ENCODE measurements around the gene CD3G. TPM values are rescaled to one million over a fixed set of nuclear protein-coding genes. Genes with fewer than 3 reads are reported as not detected.

Gene CD3G
- total and polyA plus RNA-seq, 11 donors: 0.10 to 4.3 (median 0.40) TPM; not detected in 4

GRCh38 chr11:118397448-118397847 lies 53.3 kb downstream of the CD3G start:
- TF ChIP-seq POLR2A (IDR thresholded peaks at IDR 0.05): no peak
- no peak for TF ChIP-seq CTCF (IDR thresholded peaks at IDR 0.05)
- H3K27me3 ChIP-seq: no peaks in the 10 kb centered on the region
- H3K4me1 ChIP-seq: peaks cover 0 to 20% (median 7%) of the 10 kb centered on the region in 12 donors
- intact Hi-C loops (cut with DNase I): loop anchor here in 1 of 10 donors (5.0 kb wide), 1 partner anchor 365 kb away; no protein-coding TSS in a partner anchor
- no peak overlapping the region for H3K27ac ChIP-seq
- no peak overlapping the region for H3K4me3 ChIP-seq
- no peaks in the 10 kb centered on the region for H3K9me3 ChIP-seq
- no peak for ATAC-seq
- DNase-seq: no peak
- H3K36me3 ChIP-seq: peaks cover 0 to 70% (median 53%) of the 10 kb centered on the region in 9 donors

DNA sequence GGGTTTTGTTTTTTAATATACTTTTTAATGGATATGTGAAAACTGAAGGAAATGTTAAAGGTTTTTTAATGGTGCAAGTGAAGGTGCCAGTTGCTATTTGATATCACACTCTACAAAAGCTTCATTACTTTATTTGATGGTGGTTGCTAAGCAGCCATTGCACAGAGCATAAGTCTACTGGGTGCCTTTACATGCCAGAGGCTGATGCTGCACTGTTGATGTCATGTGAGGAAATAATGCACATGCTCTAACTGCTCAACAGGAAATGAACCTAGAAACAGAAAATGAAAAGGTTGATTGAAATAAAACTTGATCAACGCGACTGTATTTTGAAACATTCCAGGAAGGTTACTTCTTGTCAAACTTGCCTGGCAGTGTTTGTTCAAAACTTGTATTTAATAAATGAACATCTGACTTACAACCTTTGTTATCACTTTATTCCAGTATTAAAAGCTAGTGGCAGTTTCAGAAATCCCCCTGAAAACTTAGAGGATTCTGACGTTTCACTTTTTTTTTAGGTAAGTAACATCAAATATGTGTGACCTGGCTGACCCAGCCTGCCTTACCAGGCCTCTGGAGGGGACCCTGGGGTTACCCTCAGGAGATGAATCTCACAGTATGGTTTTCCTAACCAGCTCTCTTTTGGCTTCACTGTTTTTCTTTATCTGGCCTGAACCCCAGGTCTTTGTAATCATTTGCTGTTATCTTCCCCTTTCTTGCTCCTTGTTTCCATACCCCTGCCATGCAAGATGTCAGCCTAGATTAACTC lies 54.8 kb downstream of the CD3G start:
- H3K4me1 ChIP-seq: peaks cover 0 to 35% (median 22%) of the 10 kb centered on the region in 12 donors
- no peak for TF ChIP-seq POLR2A (IDR thresholded peaks at IDR 0.05)
- TF ChIP-seq CTCF (IDR thresholded peaks at IDR 0.05): no peak
- H3K27me3 ChIP-seq: no peaks in the 10 kb centered on the region
- ATAC-seq (no peak), DNase-seq (no peak)
- peaks cover 0 to 55% (median 37%) of the 10 kb centered on the region in 9 donors for H3K36me3 ChIP-seq
- no peaks in the 10 kb centered on the region for H3K9me3 ChIP-seq
- peak overlapping the region in 2 of 12 donors; percentile 89 to 94 for H3K27ac ChIP-seq
- intact Hi-C loops (cut with DNase I): loop anchor here in 1 of 10 donors (5.0 kb wide), 1 partner anchor 363 kb away; no protein-coding TSS in a partner anchor
- WGBS, 4 donors: 60 to 76% (median 63%) methylated on average over 3 of the region's 3 CpGs
- no peak overlapping the region for H3K4me3 ChIP-seq

- peak in 5 of 12 donors; percentile 11 to 39 (median 36) for TF ChIP-seq CTCF (IDR thresholded peaks at IDR 0.05)
- peak in 1 of 2 donors; percentile 68 for TF ChIP-seq POLR2A (IDR thresholded peaks at IDR 0.05)
- no peaks in the 10 kb centered on the region for H3K9me3 ChIP-seq
- peak within 1 kb of the TSS; percentile 88 to 95 (median 93) for H3K27ac ChIP-seq
- H3K4me3 ChIP-seq: peak within 1 kb of the TSS; percentile 76 to 98 (median 83)
- H3K27me3 ChIP-seq: no peaks in the 10 kb centered on the region
- intact Hi-C loops (cut with DNase I): loop anchor here (1.0 to 5.0 kb wide), 6 partner anchors 33 to 87 kb away; partner anchors contain the start of gene KMT2A (in 8 of the 10)
- H3K4me1 ChIP-seq: peaks cover 2 to 50% (median 41%) of the 10 kb centered on the region in 12 donors
- 0 to 1% (median 0%) methylated on average over 51 of the region's 51 CpGs for WGBS, 4 donors
- peak; percentile 76 to 90 (median 86) for ATAC-seq
- peaks cover 0 to 52% (median 35%) of the 10 kb centered on the region in 9 donors for H3K36me3 ChIP-seq
- peak; percentile 92 to 95 (median 95) for DNase-seq
Measured at GRCh38 chr11:118401151-118401879, 57.2 kb downstream of the CD3G start, which contains the start of gene ATP5MG. ATP5MG (plus strand) TSS chr11:118401606; CDS start chr11:118401666, 60 bp downstream.

All from heart left ventricle (tissue), 16 donors.